Endothelial cell of umbilical vein (primary cell): ENCODE data around the gene ABHD4. TPM values are rescaled to one million over a fixed set of nuclear protein-coding genes. Genes with fewer than 3 reads are reported as not detected.
"Not testable (repeated sequence)": the region's sequence is repeated elsewhere in the genome, so short reads cannot be mapped to it uniquely, and the experiment has no call there.

Experiments
- BruUV-seq: library from RNA; stranded (reverse); fragments of 400-500 nt; replicated peaks from 2 replicates; lab custom pipeline; 2021; lab: Mats Ljungman, UMichigan
- CTCF ChIA-PET: fragments of 300-600, 350-600 bp; sonication (Branson Sonifier 250); formaldehyde crosslinking; loops from one replicate; lab custom pipeline; 2021; ENCODE audit warnings: antibody characterized with exemption, inconsistent platforms; lab: Charles Lee
- POLR2A ChIA-PET: fragments of 300-600, 350-600 bp; sonication (Branson Sonifier 250); formaldehyde crosslinking; loops from one replicate; lab custom pipeline; 2021; ENCODE audit warnings: antibody characterized with exemption, inconsistent platforms; lab: Charles Lee
- DNase-seq: peaks from one replicate; pipeline ENCODE4 v3.0.0-alpha.2; 2011; ENCODE audit warnings: low read depth, low spot score
- FAIRE-seq: peaks from 2 replicates; lab custom pipeline; 2011; peaks lifted over from hg19 to GRCh38; lab: Jason Lieb, UNC
- H2AFZ ChIP-seq: 2 replicates; pipeline ENCODE4 v1.6.0; 2012; ENCODE audit warnings: low read depth, low read length, control low read depth, inconsistent platforms
- H3K27ac ChIP-seq: 2 replicates; pipeline ENCODE4 v1.5.1; 2011; ENCODE audit warnings: low read depth, mild to moderate bottlenecking, control low read depth, low read length, moderate library complexity; ENCODE audit not compliant: insufficient read depth
- H3K27me3 ChIP-seq, 2 experiments: 2 replicates each; pipeline versions ENCODE4 v1.6.0 to v1.6.1; 2011; ENCODE audit warnings: low read length in 2 of 2, mixed read lengths in 1 of 2; ENCODE audit not compliant: control insufficient read depth in 2 of 2, insufficient read depth in 2 of 2
- H3K36me3 ChIP-seq, 2 experiments: 2 replicates in 1 of 2; 3 replicates in 1 of 2; pipeline ENCODE4 v1.5.1; 2011; ENCODE audit warnings: low read length in 2 of 2, mild to moderate bottlenecking in 1 of 2, moderate library complexity in 1 of 2; ENCODE audit not compliant: control insufficient read depth in 2 of 2, insufficient read depth in 2 of 2; ENCODE audit errors: extremely low read depth in 1 of 2
- H3K4me1 ChIP-seq: 3 replicates; pipeline ENCODE4 v1.5.1; 2011; ENCODE audit warnings: mild to moderate bottlenecking, low read length; ENCODE audit not compliant: control insufficient read depth, insufficient read depth; ENCODE audit errors: extremely low read depth
- H3K4me2 ChIP-seq: 2 replicates; pipeline ENCODE4 v1.6.1; 2011; ENCODE audit warnings: low read length, control low read depth, mixed read lengths; ENCODE audit not compliant: insufficient read depth
- H3K4me3 ChIP-seq, 3 experiments: fragments of 200-600 bp in 1 of 3; sonication (generic), shearing (Covaris generic) in 1 of 3; replicated peaks in 1 of 3; 2 replicates each; pipeline ENCODE4 v1.5.1; 2011 to 2016; ENCODE audit warnings: control low read depth in 3 of 3, low read length in 3 of 3, mild to moderate bottlenecking in 2 of 3, inconsistent platforms in 1 of 3, low read depth in 1 of 3, moderate library complexity in 1 of 3; ENCODE audit not compliant: insufficient read depth in 1 of 3
- H3K79me2 ChIP-seq: 2 replicates; pipeline ENCODE4 v1.6.0; 2012; ENCODE audit warnings: low read length, inconsistent platforms; ENCODE audit not compliant: control insufficient read depth, insufficient read depth
- H3K9ac ChIP-seq: replicated peaks from 2 replicates; pipeline ENCODE3; 2011; ENCODE audit warnings: low read length, control low read depth; ENCODE audit not compliant: insufficient read depth; ENCODE audit errors: extremely low read depth
- H3K9me1 ChIP-seq: replicated peaks from 3 replicates; pipeline ENCODE4 v1.6.0; 2011; ENCODE audit warnings: mild to moderate bottlenecking, low read length; ENCODE audit not compliant: control insufficient read depth, insufficient read depth; ENCODE audit errors: extremely low read depth
- H3K9me3 ChIP-seq: replicated peaks from 2 replicates; pipeline ENCODE4 v1.5.1; 2012; ENCODE audit warnings: low read length, inconsistent platforms; ENCODE audit not compliant: control insufficient read depth, insufficient read depth
- H4K20me1 ChIP-seq: replicated peaks from 2 replicates; pipeline ENCODE3; 2011; ENCODE audit warnings: mild to moderate bottlenecking, low read length; ENCODE audit not compliant: control insufficient read depth, insufficient read depth; ENCODE audit errors: extremely low read depth
- CTCF ChIP-seq, 2 donors: IDR thresholded peaks; 1 replicate in 1 of 2; 2 replicates in 1 of 2; pipeline ENCODE4 v1.5.1; 2011; ENCODE audit warnings: low read length in 2 of 2, mild to moderate bottlenecking in 2 of 2, moderate library complexity in 2 of 2, control low read depth in 1 of 2, inconsistent platforms in 1 of 2, low read depth in 1 of 2; ENCODE audit not compliant: insufficient read depth in 1 of 2; ENCODE audit errors: extremely low read depth in 1 of 2
- EZH2 ChIP-seq: IDR thresholded peaks from 2 replicates; pipeline ENCODE4 v1.6.1; 2012; ENCODE audit warnings: borderline replicate concordance, low read depth, mild to moderate bottlenecking, moderate library complexity, low read length, inconsistent platforms; ENCODE audit not compliant: severe bottlenecking
- FOS ChIP-seq: IDR thresholded peaks from 2 replicates; pipeline ENCODE4 v1.6.1; 2011; ENCODE audit warnings: mild to moderate bottlenecking, low read length, moderate library complexity, borderline replicate concordance; ENCODE audit not compliant: insufficient read depth
- GATA2 ChIP-seq: IDR thresholded peaks from 2 replicates; pipeline ENCODE4 v1.7.0; 2011; ENCODE audit warnings: low read depth, mild to moderate bottlenecking, moderate library complexity, mixed read lengths, low read length; ENCODE audit not compliant: insufficient read length, insufficient read depth
- JUN ChIP-seq: IDR thresholded peaks from 2 replicates; pipeline ENCODE4 v1.6.1; 2011; ENCODE audit warnings: borderline replicate concordance, low read depth; ENCODE audit not compliant: insufficient read length, insufficient read depth
- MAX ChIP-seq: IDR thresholded peaks from 2 replicates; pipeline ENCODE4 v1.6.1; 2011; ENCODE audit not compliant: insufficient read depth, insufficient read length
- MYC ChIP-seq: IDR thresholded peaks from one replicate; pipeline ENCODE4 v1.6.1; 2011; ENCODE audit warnings: mild to moderate bottlenecking, low read depth, low read length
- POLR2A ChIP-seq: IDR thresholded peaks from 2 replicates; pipeline ENCODE4 v1.6.1; 2012; ENCODE audit warnings: low read depth, mild to moderate bottlenecking, control low read depth, low read length
- POLR2AphosphoS5 ChIP-seq: IDR thresholded peaks from 2 replicates; pipeline ENCODE4 v1.6.1; 2012; ENCODE audit warnings: low read depth, mild to moderate bottlenecking, control low read depth, low read length, moderate library complexity; ENCODE audit not compliant: insufficient read depth
- dilution Hi-C: fragments of 300-500 bp; cut with MboI; formaldehyde crosslinking; loops from one replicate; pipeline ENCODE4 v1.15.0; 2019; ENCODE audit warnings: low sequenced_read_pairs; ENCODE audit not compliant: extremely low pct_ligation_motif_present
- intact Hi-C: fragments of 100-400 bp; cut with micrococcal nuclease; formaldehyde crosslinking; loops from one replicate; pipeline ENCODE4 v1.10.0; 2022
- polyA plus RNA-seq, 4 experiments: library from polyadenylated mRNA; depleted of rRNA in 3 of 4; stranded (reverse) in 3 of 4; unstranded in 1 of 4; fragments of >200 nt; gene quantifications; 2 replicates each; pipeline versions ENCODE4 v1.2.1 to v1.2.3, GENCODE V29; 2011 to 2012; ENCODE audit warnings: missing spikeins in 1 of 4
- total RNA-seq: library from RNA; stranded (reverse); gene quantifications from 2 replicates; pipeline ENCODE4 v1.2.3, GENCODE V29; 2021

Gene ABHD4
- total and polyA plus RNA-seq, 2 donors (not counting 3 experiments of a cell fraction or from before 2014, with no cell fraction given), result 34.8 to 45.5 TPM

- Histone ChIP-seq H2AFZ (no peak overlapping the region), H3K9ac (no peak overlapping the region), H3K9me3 (no peaks in the 10 kb centered on the region), H3K79me2 (no peaks in the 10 kb centered on the region), H4K20me1 (no peaks in the 10 kb centered on the region), H3K36me3 (no peaks in the 10 kb centered on the region), H3K4me3 (no peak overlapping the region), H3K4me2 (no peak overlapping the region), H3K27me3 (no peaks in the 10 kb centered on the region), H3K4me1 (peaks cover 46% of the 10 kb centered on the region), H3K9me1 (no peaks in the 10 kb centered on the region), H3K27ac (no peak overlapping the region)
- TF ChIP-seq POLR2AphosphoS5 (no peak), MYC (no peak), EZH2 (no peak), JUN (no peak), GATA2 (no peak), FOS (no peak), MAX (no peak), CTCF (IDR thresholded peaks at IDR 0.05; ENCODE audit: extremely low read depth in 1 of 2, insufficient read depth in 1 of 2, low read depth in 1 of 2, low read length in 2 of 2) (no peak), POLR2A (no peak)
- FAIRE-seq (no peak), DNase-seq (no peak)
- ChIA-PET POLR2A (no interaction called here), CTCF (interaction anchor here (0.8 to 1.3 kb wide), 4 partner anchors 82 to 567 kb away, joined by 3 to 5 read pairs (median 3); no protein-coding TSS in a partner anchor)
- intact Hi-C loops (loop anchor here (10.0 kb wide), 1 partner anchor 639 kb away; no protein-coding TSS in a partner anchor), dilution Hi-C loops (no loop called here)
- no TSS peak for BruUV-seq
These were observed 44.7 kb upstream of the ABHD4 start for GRCh38 chr14:22553445-22553844.

- H3K9me1 ChIP-seq, CTCF ChIA-PET, H3K9ac ChIP-seq, H2AFZ ChIP-seq, DNase-seq, H3K79me2 ChIP-seq, POLR2A ChIA-PET, H3K36me3 ChIP-seq, BruUV-seq, H3K4me3 ChIP-seq, FAIRE-seq, H3K27ac ChIP-seq, H4K20me1 ChIP-seq, H3K27me3 ChIP-seq, dilution Hi-C loops, H3K4me2 ChIP-seq, H3K9me3 ChIP-seq: not testable (repeated sequence)
- intact Hi-C loops, result loop anchor here (10.0 kb wide), 1 partner anchor 639 kb away; no protein-coding TSS in a partner anchor
- peaks cover 52% of the 10 kb centered on the region for H3K4me1 ChIP-seq
These were observed 44.1 kb upstream of the ABHD4 start for GRCh38 chr14:22553861-22554497.
